NCI-H2081 (cell line): ENCODE measurements around the gene ARL4D.
"Not testable (repeated sequence)": the region's sequence is repeated elsewhere in the genome, so short reads cannot be mapped to it uniquely, and the experiment has no call there.

Experiments used
- DNase-seq, 2 experiments: peaks; one replicate each; lab custom pipeline; 2025; lab: John Stamatoyannopoulos, UW

Gene ARL4D, protein sequence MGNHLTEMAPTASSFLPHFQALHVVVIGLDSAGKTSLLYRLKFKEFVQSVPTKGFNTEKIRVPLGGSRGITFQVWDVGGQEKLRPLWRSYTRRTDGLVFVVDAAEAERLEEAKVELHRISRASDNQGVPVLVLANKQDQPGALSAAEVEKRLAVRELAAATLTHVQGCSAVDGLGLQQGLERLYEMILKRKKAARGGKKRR

GRCh38 chr17:43398724-43399595, at the start of gene ARL4D:
ARL4D (plus strand) TSS chr17:43398993; CDS start chr17:43399733, 740 bp downstream.
- DNase-seq = peak; percentile 85 to 91

- no peak for DNase-seq
These were observed 49.7 kb upstream of the ARL4D start for GRCh38 chr17:43349142-43349541.

- DNase-seq = no peak
These were observed 47.9 kb upstream of the ARL4D start for GRCh38 chr17:43350888-43351361.

DNA sequence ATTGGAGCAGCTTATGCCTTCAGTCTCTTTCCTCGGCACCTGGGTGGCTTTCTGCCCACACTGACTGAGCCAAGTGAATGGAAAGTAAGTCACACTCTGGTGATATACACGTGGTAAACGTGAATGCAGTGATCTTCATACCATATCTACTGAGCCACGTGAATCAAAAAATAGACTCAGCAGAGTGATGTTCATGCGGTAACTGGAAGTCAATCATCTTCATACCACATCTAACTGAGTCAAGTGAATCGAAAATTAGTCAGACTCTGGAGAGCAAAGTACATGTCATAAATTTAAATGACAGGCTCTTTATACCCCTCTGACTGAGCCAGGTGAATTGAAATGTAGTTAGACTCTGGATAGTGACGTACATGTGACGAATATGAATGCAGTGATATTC, 47.1 kb upstream of the ARL4D start:
- DNase-seq = no peak

DNA sequence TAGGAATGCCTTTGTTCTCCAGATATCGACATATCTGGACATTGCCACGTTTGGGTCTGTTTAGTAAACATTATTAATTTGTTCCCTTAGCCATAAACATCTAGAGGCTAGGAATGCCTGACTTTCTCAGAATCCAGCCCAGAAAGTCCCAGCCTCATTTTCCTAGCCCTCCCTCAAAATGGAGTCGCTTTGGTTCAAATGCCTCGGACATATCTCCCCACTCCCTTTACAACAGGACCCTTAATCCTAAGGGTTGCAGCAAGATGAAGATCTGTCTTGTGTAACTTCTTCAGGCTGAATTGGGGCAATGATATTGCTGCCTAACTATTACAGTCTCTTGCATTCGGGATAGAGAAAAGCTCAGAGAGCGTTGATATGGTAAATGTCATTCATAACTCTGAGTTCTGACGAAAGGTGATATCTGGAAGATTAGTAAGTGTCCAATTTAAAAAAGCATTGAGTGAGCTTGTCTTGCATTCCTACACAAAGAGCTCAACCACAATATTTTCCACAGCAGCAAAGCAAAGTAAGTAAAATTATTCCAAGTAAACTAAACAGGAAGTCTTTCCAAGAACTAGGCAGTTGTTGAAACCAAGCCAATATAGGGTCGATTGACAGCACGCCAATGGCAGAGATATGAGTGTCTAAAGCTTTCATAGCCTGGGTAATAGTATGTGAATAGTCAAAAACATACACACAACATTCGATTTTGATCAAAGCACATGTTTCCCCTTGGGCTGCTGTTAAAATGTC, 46.0 kb upstream of the ARL4D start:
- DNase-seq = no peak

DNA sequence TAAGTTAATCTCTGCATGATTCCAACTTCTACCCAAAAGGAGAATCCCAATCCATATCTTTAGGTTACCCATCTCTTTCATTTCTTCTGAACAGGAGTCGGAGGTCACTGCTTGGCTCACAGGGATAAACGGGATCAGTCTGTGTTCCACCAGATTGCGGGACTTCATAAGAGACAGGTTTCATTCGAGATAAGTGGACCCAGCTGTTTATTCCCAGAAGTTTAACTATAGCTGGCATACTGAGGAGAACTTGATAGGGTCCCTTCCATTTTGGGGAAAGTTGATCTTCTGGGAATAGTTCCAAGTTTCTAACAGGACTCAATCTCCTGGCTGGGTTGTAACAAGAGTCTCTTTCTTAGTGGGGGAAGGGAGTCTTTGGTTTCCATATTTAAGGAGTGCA, 45.4 kb upstream of the ARL4D start:
- DNase-seq = no peak

- DNase-seq = no peak
These were observed 44.4 kb upstream of the ARL4D start for GRCh38 chr17:43354371-43354770.

- no peak for DNase-seq
These were observed 42.3 kb upstream of the ARL4D start for GRCh38 chr17:43356450-43356849.

GRCh38 chr17:43356999-43357398, 41.8 kb upstream of the ARL4D start:
- DNase-seq = no peak

GRCh38 chr17:43359469-43360110, 39.2 kb upstream of the ARL4D start:
- DNase-seq = no peak

GRCh38 chr17:43360376-43360738, 38.4 kb upstream of the ARL4D start:
- DNase-seq = peak; percentile 55 to 73

DNA sequence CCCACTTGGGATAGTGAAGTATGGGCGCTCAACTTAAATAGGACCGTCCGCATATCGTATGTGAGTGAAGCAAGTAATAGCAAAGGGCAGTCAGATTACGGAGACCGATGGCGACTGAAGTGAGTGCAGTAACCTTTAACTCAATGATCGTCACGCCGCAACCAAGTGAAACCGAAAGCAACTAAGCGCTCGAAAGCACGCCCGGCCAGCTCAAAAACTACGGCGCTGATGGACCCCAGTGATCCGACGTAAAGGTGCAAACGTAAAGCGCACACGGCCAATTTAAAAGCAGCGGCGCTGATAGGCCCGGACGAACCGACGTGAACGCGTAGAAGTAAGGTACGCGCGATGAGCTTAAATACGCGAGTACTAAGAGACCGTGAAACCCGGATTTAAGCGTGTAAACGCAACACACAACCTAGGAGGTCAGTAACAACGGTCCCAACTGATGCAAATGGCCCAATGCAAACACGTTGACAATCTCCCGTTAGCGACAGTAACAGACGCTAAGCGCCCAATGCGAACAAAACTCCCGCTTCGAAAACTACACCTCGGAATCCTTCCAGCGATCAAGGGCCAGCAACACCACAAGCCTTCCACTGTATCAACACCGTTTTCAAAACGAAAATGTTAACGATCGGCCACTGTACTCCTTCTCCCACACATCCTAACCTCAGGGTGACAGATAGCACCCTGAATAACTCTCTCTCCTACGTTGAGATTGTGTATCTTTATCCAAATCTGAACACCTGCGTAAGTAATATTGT, 37.9 kb upstream of the ARL4D start:
- DNase-seq = peak; percentile 99 to 100

GRCh38 chr17:43363181-43363925, 35.4 kb upstream of the ARL4D start:
- DNase-seq = no peak

DNA sequence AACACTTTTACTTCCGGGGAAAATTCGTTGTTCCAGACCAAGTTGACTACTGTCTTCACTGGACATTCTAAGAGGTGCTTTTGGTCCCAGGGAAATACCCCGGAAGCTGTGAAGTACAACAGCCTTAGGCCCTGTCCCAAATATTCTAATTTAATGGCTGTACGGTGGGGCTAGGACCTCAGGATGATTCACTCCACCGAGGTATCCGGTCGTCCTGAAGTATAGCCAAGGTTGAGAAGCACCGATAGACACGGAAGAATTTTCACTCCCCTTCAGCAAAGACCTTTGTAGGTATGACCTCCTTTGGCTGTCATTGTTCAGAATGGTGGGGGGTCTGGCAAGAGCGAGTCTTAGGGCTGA, 34.9 kb upstream of the ARL4D start:
- DNase-seq = no peak

DNA sequence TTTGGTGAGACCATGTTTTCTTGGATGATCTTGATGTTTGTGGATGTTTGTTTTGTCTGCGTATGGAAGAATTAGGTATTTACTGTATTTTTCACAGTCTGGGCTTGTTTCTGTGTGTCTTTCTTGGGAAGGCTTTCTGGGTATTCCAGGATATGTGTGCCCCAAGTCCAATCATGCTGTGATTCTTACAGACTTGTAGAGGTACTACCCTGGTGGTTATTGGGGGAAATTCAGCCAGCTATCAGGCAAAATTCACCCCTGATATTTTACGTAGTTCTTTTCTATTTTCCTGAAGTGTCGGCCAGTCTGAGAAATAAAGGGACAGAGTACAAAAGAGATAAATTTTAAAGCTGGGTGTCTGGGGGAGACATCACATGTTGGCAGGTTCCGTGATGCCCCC, 33.4 kb upstream of the ARL4D start:
- DNase-seq = no peak

DNA sequence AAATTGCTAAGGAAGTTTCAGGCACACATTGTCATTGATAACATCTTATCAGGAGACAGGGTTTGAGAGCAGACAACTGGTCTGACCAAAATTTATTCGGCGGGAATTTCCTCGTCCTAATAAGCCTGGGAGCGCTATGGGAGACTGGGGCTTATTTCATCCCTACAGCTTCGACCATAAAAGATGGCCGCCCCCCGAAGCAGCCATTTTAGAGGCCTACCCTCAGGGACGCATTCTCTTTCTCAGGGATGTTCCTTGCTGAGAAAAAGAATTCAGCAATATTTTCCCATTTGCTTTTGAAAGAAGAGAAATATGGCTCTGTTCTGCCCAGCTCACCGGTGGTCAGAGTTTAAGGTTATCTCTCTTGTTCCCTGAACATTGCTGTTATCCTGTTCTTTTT, 32.9 kb upstream of the ARL4D start:
- not testable (repeated sequence) for DNase-seq

DNA sequence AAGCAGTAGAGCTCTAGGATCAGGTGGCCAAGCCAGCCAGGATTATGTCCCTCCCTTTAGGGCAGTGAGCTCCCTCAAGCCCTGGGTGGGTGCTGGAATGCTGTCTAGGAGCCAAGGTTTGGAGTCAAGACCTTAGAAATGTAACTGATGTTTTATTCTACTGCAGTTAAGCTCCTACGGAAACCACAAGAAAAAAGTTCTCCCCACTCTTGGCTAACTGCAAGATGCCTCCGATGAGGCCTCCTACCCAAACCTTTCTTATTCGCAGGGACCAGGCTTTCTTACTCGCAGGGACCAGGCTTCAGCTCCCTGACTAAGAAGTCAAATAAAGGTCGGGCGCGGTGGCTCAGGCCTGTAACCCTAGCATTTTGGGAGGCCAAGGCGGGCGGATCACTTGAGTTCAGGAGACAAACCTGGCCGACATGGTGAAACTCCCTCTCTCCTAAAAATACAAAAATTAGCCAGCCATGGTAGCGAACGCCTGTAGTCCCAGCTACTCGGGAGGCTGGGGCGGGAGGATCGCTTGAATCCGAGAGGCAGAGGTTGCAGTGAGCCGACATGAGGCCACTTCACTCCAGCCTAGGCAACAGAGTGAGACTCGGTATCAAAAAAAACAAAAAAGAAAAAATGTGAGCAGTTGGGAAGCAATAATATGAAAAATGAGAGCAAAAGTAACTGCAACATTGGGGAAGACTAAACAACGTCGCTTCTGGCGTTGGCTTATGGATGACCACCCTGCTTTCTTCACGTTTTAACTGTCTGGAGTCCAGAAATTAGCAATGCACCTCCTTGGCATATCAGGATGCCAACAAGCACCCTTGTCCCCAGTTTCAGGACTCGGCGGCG, 31.7 kb upstream of the ARL4D start:
- no peak for DNase-seq

DNA sequence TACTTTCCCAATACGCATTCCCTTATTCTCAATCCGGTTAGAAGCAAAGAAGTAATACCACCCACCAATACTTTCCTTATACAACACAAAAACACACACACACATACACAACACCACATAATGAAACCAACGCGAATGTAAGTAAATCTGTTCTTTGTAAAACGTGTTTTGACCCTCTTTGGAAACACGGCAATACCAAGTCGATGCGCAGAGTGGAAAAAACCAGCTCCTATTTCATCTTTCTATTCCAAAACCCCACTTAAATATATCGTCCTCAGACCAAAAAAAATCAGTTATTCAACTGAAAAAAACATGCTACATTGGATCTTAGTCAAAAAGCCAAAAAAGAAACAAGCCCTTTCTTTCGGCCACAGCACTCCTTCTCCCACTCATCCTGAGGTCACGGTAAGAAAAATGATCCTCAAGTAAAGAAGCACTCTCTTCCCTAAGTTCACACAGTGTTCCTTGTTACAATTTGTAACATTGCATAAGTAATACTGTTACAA, 31.0 kb upstream of the ARL4D start:
- DNase-seq = peak; percentile 87 to 90

- peak; percentile 85 to 93 for DNase-seq
These were observed 29.9 kb upstream of the ARL4D start for GRCh38 chr17:43368740-43369506.
